Measurements from ENCODE around the gene HOXB13. TPM values are rescaled to one million over a fixed set of nuclear protein-coding genes. Genes with fewer than 3 reads are reported as not detected.

The HOXB13 gene
- total and polyA plus RNA-seq, 3 donors from 2014 or later = 0.24 TPM; not detected in 2

DNA sequence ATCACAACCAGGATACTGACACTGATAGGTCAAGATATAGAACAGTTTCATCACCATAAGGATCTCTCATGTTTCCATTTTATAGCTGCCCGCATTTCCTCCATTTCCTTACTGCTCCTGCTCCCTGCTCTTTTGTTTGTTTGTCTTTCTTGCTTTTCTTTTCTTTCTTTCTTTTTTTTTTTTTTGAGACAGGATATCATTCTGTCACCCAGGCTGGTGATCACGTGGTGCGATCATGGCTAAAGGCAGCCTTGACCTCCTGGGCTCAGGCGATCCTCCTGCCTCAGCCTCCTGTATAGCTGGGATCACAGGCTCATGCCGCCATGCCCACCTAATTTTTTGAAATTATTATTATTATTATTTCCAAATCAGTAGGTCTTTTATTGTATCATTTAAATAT is 37.9 kb downstream of the HOXB13 start:
- H3K36me3 ChIP-seq (ENCODE audit: low read depth, missing control alignments) = no peaks in the 10 kb centered on the region
- 85 to 89% methylated on average over 5 of the region's 5 CpGs for WGBS, 2 donors
- no peak for DNase-seq
- H3K9me3 ChIP-seq = no peaks in the 10 kb centered on the region
- intact Hi-C loops (cut with DNase I; ENCODE audit: low total_unique reads) = no loop called here
- no peak overlapping the region for H3K27ac ChIP-seq
- TF ChIP-seq POLR2A (IDR thresholded peaks at IDR 0.05) = no peak
- TF ChIP-seq, protein P1, sequence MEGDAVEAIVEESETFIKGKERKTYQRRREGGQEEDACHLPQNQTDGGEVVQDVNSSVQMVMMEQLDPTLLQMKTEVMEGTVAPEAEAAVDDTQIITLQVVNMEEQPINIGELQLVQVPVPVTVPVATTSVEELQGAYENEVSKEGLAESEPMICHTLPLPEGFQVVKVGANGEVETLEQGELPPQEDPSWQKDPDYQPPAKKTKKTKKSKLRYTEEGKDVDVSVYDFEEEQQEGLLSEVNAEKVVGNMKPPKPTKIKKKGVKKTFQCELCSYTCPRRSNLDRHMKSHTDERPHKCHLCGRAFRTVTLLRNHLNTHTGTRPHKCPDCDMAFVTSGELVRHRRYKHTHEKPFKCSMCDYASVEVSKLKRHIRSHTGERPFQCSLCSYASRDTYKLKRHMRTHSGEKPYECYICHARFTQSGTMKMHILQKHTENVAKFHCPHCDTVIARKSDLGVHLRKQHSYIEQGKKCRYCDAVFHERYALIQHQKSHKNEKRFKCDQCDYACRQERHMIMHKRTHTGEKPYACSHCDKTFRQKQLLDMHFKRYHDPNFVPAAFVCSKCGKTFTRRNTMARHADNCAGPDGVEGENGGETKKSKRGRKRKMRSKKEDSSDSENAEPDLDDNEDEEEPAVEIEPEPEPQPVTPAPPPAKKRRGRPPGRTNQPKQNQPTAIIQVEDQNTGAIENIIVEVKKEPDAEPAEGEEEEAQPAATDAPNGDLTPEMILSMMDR (IDR thresholded peaks at IDR 0.05) = no peak
- no peak overlapping the region for H3K4me3 ChIP-seq
- H3K4me1 ChIP-seq = no peaks in the 10 kb centered on the region
- no peaks in the 10 kb centered on the region for H3K27me3 ChIP-seq

GRCh38 chr17:48681609-48682008 is 46.9 kb downstream of the HOXB13 start:
- no peak overlapping the region for H3K27ac ChIP-seq
- H3K36me3 ChIP-seq (ENCODE audit: low read depth, missing control alignments) = no peaks in the 10 kb centered on the region
- no peak for DNase-seq
- TF ChIP-seq, protein P1 (IDR thresholded peaks at IDR 0.05) = no peak
- no peak for TF ChIP-seq POLR2A (IDR thresholded peaks at IDR 0.05)
- H3K4me3 ChIP-seq = no peak overlapping the region
- WGBS, 2 donors = 85 to 97% methylated on average over 1 of the region's 1 CpG
- no peaks in the 10 kb centered on the region for H3K27me3 ChIP-seq
- no peaks in the 10 kb centered on the region for H3K4me1 ChIP-seq
- H3K9me3 ChIP-seq = no peaks in the 10 kb centered on the region
- intact Hi-C loops (cut with DNase I; ENCODE audit: low total_unique reads) = no loop called here

DNA sequence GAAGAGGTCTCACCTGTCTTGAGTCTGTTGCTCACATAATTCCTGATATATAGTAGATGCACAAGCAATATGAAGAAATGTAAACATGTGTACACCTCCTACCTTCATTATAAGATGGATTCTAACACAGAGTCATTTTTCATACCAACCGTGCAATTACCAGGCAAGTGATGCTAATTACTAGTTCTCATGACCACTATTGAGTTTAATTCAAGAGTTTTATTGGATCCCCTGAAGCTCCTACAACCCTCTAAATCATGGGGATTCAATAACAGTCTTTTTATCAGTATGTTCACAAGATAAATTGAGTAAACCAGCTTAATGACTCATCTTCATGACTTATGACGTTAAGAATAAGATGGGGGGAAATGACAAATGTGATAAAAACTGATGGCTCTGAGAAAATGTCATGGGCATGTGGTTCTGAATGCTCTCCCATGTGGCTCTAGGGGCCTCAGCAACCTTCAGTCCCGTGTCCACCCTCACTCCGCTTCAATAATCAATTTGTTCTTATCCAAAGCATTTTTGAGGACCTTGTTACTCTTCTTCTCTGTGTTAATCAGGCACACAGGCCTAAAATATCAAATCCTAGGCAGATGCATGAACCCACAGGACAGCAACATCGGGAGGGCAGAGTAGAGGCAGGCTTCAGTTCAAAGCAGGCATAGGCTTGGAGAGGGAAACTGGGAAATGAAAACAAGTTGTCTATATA is 49.0 kb downstream of the HOXB13 start:
- TF ChIP-seq, protein P1 (IDR thresholded peaks at IDR 0.05) = no peak
- TF ChIP-seq POLR2A (IDR thresholded peaks at IDR 0.05) = no peak
- Histone ChIP-seq H3K36me3 (ENCODE audit: low read depth, missing control alignments) (no peaks in the 10 kb centered on the region), H3K27ac (no peak overlapping the region), H3K9me3 (no peaks in the 10 kb centered on the region), H3K4me3 (no peak overlapping the region), H3K4me1 (no peaks in the 10 kb centered on the region), H3K27me3 (no peaks in the 10 kb centered on the region)
- DNase-seq = no peak
- 90 to 93% methylated on average over 5 of the region's 5 CpGs for WGBS, 2 donors
- intact Hi-C loops (cut with DNase I; ENCODE audit: low total_unique reads) = no loop called here

DNA sequence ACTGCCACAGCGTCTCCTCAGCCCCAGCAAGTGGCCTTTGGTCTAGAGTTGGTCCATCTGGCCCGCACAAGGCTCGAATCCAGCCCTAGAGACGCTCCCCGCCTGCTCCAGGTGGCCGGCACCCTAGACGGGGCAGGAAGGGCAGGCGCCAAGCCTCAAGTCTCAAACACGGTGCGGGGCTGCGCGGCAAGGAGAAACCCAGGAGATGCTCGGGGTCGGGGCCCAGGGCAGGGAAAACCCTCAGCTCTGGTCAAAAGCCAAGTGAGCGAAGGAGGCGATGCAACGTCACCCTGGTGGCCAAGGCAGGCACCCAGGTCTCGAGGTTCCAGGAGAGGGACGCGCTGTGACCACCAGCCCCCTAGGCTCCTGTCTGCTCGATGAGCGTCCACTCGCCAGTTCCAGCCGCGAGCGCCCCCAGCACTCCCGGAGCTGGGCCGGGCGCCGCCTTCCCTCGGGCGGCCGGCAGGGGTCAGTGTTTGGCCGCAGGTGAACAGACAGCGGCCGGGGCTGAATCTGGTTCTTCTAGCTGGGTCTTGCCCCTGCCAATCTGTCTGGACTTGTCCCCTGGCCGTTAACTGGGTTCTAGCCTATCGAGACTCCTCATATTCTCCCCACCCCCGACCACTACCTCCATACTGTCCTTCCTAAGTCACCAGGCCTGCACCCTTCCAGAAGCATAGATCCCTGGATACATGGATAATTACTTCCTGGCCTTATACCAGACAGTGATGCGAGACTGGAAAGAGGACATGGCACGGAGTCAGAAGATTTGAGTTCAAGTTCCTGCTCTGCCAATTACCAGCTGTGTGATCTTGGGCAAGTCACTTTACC is 50.2 kb downstream of the HOXB13 start:
- intact Hi-C loops (cut with DNase I; ENCODE audit: low total_unique reads) = no loop called here
- 6 to 21% methylated on average over 5 to 41 of the region's 41 CpGs for WGBS, 2 donors

More for the DNA sequence above, 50.2 kb downstream of the HOXB13 start:
- TF ChIP-seq, protein P1 (IDR thresholded peaks at IDR 0.05) = peak; percentile 69 to 90 (median 81)
- TF ChIP-seq POLR2A (IDR thresholded peaks at IDR 0.05) = no peak
- Histone ChIP-seq H3K27ac (no peak overlapping the region), H3K36me3 (ENCODE audit: low read depth, missing control alignments) (no peaks in the 10 kb centered on the region), H3K27me3 (no peaks in the 10 kb centered on the region), H3K4me3 (peak overlapping the region in 1 of 2 donors; percentile 43), H3K4me1 (no peaks in the 10 kb centered on the region), H3K9me3 (no peaks in the 10 kb centered on the region)
- DNase-seq = peak; percentile 75
